Ovary (tissue), 9 donors: Measurements from ENCODE around the gene TC2N. TPM values are rescaled to one million over a fixed set of nuclear protein-coding genes. Genes with fewer than 3 reads are reported as not detected.

Experiments
- DNase-seq, 5 donors: peaks; one replicate each; pipeline ENCODE4 v3.0.0-alpha.2; 2019 to 2020
- H3K27ac ChIP-seq, 2 donors: fragments of 200-600 bp; one replicate each; pipeline versions ENCODE4 v1.5.1 to v1.8.0; 2019 to 2022
- H3K27me3 ChIP-seq: fragments of 200-600 bp; one replicate; pipeline ENCODE4 v1.8.0; 2022
- H3K36me3 ChIP-seq: fragments of 200-600 bp; sonication (generic); one replicate; pipeline ENCODE4 v1.5.1; 2019
- H3K4me1 ChIP-seq: one replicate; pipeline ENCODE4 v1.8.1; 2013; ENCODE audit warnings: mild to moderate bottlenecking, moderate library complexity; ENCODE audit not compliant: insufficient read depth
- H3K4me3 ChIP-seq: fragments of 200-600 bp; sonication (generic); one replicate; pipeline ENCODE4 v1.5.1; 2017
- H3K9me3 ChIP-seq, 2 donors: fragments of 200-600 bp in 1 of 2; sonication (generic) in 1 of 2; one replicate each; pipeline versions ENCODE4 v1.5.1 to v1.8.1; 2013 to 2019; ENCODE audit warnings: mild to moderate bottlenecking in 1 of 2, moderate library complexity in 1 of 2
- EP300 ChIP-seq: sonication (generic); formaldehyde crosslinking; IDR thresholded peaks from one replicate; pipeline ENCODE4 v1.6.1; 2017; ENCODE audit warnings: antibody characterized with exemption
- POLR2A ChIP-seq: fragments of 450-650 bp; IDR thresholded peaks from one replicate; pipeline ENCODE4 v1.6.1; 2017; ENCODE audit warnings: antibody characterized with exemption, mild to moderate bottlenecking, moderate library complexity
- WGBS, 3 donors: extraction: QIAGEN DNeasy Blood & Tissue Kit in 1 of 3; methylation state at CpG; one replicate each; pipeline versions ENCODE4 v1.1.5 to v1.1.7; 2013 to 2017; 5-methylcytosine and 5-hydroxymethylcytosine counted together
- intact Hi-C, 4 donors: fragments of 100-400 bp; cut with DNase I; formaldehyde crosslinking; loops; one replicate each; pipeline versions ENCODE4 v1.11.0 to v1.15.1; 2022 to 2023
- polyA plus RNA-seq, 2 donors: library from polyadenylated mRNA; stranded (reverse); fragments of 200-250 nt in 1 of 2; fragments of 350-450 nt in 1 of 2; fragmentation: Illumina TruSeq in 1 of 2; extraction: RNeasy Lipid Tissue Mini Kit (QIAGEN cat#74804) in 1 of 2; gene quantifications; one replicate each; pipeline ENCODE4 v1.2.3, GENCODE V29; 2013 to 2014
- total RNA-seq, 7 donors: library from RNA; depleted of rRNA in 2 of 7; stranded (reverse); fragments of >200 nt in 2 of 7; fragmentation: NEBNext Ultra II Directional in 3 of 7; extraction: Animal tissue kit (Norgen Biotek cat#: 25700) in 3 of 7; gene quantifications; one replicate each; pipeline versions ENCODE4 v1.1.0 to v1.2.4, GENCODE V29; 2016 to 2023
- TF ChIP-seq, protein P1 (sequence below), 3 donors: fragments of 450-650 bp in 2 of 3; fragments of 200-600 bp in 1 of 3; IDR thresholded peaks; one replicate each; pipeline versions ENCODE4 v1.5.1 to v1.8.0; 2016 to 2022; ENCODE audit warnings: antibody characterized with exemption in 3 of 3, mild to moderate bottlenecking in 1 of 3
- donor health status: DM: no; HTN: no; CAD: no; lungs with moderate emphysema.
- donor health status: DM: no; HTN: no; CAD: no.
- donor health status: Bipolar disorder and iron deficiency.
- donor health status: DM: yes; HTN: yes; CAD: no.
- donor health status: DM: no; HTN: no; CAD: no.
- donor health status: DM: yes; HTN: yes; CAD: no.

Gene TC2N
- total and polyA plus RNA-seq, 9 donors, result 2.2 to 81.7 (median 12.4) TPM

GRCh38 chr14:91870890-91871289 is 3.6 kb upstream of the TC2N start:
- WGBS, 3 donors, result 73 to 83% (median 76%) methylated on average over 2 of the region's 2 CpGs
- Histone ChIP-seq H3K4me1 (no peaks in the 10 kb centered on the region), H3K4me3 (no peak overlapping the region)

GRCh38 chr14:91870001-91870400 is 2.7 kb upstream of the TC2N start:
- Histone ChIP-seq H3K9me3 (no peaks in the 10 kb centered on the region), H3K27me3 (no peaks in the 10 kb centered on the region), H3K36me3 (no peaks in the 10 kb centered on the region), H3K4me3 (no peak overlapping the region), H3K27ac (no peak overlapping the region), H3K4me1 (no peaks in the 10 kb centered on the region)
- no peak for TF ChIP-seq POLR2A
- no peak for TF ChIP-seq EP300
- TF ChIP-seq, protein P1, sequence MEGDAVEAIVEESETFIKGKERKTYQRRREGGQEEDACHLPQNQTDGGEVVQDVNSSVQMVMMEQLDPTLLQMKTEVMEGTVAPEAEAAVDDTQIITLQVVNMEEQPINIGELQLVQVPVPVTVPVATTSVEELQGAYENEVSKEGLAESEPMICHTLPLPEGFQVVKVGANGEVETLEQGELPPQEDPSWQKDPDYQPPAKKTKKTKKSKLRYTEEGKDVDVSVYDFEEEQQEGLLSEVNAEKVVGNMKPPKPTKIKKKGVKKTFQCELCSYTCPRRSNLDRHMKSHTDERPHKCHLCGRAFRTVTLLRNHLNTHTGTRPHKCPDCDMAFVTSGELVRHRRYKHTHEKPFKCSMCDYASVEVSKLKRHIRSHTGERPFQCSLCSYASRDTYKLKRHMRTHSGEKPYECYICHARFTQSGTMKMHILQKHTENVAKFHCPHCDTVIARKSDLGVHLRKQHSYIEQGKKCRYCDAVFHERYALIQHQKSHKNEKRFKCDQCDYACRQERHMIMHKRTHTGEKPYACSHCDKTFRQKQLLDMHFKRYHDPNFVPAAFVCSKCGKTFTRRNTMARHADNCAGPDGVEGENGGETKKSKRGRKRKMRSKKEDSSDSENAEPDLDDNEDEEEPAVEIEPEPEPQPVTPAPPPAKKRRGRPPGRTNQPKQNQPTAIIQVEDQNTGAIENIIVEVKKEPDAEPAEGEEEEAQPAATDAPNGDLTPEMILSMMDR (IDR thresholded peaks at IDR 0.05), result no peak
- DNase-seq, result no peak
- WGBS, 3 donors, result 85 to 86% (median 86%) methylated on average over 16 of the region's 16 CpGs
- intact Hi-C loops, result no loop called here

More at GRCh38 chr14:91870890-91871289, 3.6 kb upstream of the TC2N start:
- no peaks in the 10 kb centered on the region for H3K9me3 ChIP-seq
- no peaks in the 10 kb centered on the region for H3K27me3 ChIP-seq
- no peak overlapping the region for H3K27ac ChIP-seq
- intact Hi-C loops, result no loop called here
- H3K36me3 ChIP-seq, result no peaks in the 10 kb centered on the region
- DNase-seq, result no peak
- TF ChIP-seq POLR2A, result no peak
- TF ChIP-seq, protein P1 (IDR thresholded peaks at IDR 0.05), result no peak
- TF ChIP-seq EP300, result no peak

- intact Hi-C loops, result no loop called here
- no peak for TF ChIP-seq EP300
- TF ChIP-seq POLR2A, result no peak
- TF ChIP-seq, protein P1 (IDR thresholded peaks at IDR 0.05), result no peak
- Histone ChIP-seq H3K9me3 (no peaks in the 10 kb centered on the region), H3K27me3 (no peaks in the 10 kb centered on the region), H3K27ac (no peak overlapping the region), H3K4me3 (no peak overlapping the region), H3K4me1 (peaks cover 2% of the 10 kb centered on the region), H3K36me3 (no peaks in the 10 kb centered on the region)
- WGBS, 3 donors, result 64 to 80% (median 70%) methylated on average over 8 of the region's 8 CpGs
- DNase-seq, result no peak
These were observed 2.2 kb upstream of the TC2N start for GRCh38 chr14:91869556-91869955.

DNA sequence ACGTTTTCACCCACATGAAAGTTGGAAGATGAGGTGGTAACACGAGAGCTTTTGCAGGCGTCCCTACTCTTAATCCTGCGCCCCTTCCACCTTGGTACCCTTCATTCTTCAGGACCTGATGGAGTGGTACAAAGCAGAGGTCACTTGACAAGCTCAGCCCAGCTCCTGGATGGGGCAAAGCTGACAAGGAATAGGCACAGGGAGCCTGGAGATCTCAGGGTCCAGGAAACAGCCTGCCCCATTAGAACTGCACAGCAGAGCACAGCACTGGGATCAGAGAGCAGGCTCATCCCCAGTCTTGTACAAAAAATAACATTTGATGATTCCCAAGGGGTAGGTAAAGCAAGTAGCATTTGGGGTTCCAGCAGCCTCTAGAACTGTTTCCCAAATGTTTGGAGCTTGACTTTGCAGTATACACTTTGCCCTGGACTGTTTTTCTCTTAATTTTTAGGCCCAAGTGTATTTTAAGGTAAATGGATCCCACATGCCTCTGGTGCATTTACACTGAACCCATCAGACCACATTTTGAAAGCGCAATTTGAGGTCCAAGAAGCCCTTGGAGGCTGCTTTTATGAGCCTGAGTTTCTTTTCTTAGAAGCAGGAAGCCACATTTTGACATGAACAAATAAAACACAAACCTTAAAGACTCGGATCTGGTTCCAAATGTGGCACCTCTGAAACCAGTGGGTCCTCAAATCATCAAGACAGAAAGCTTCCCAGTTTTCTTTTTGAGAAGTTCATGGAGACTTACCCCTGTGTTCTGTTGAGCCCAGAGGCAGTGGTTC is 633 bp downstream of the TC2N start:
- H3K4me1 ChIP-seq, result peaks cover 2% of the 10 kb centered on the region
- H3K4me3 ChIP-seq, result no peak overlapping the region
- H3K36me3 ChIP-seq, result no peaks in the 10 kb centered on the region
- no peak overlapping the region for H3K27ac ChIP-seq
- TF ChIP-seq EP300 (no peak), POLR2A (no peak)
- TF ChIP-seq, protein P1 (IDR thresholded peaks at IDR 0.05), result no peak
- WGBS, 3 donors, result 72 to 79% (median 75%) methylated on average over 6 of the region's 6 CpGs
- H3K9me3 ChIP-seq, result no peaks in the 10 kb centered on the region
- intact Hi-C loops, result no loop called here
- H3K27me3 ChIP-seq, result no peaks in the 10 kb centered on the region
- no peak for DNase-seq
